ENCODE measurements around the gene CNN2.

The CNN2 gene

GRCh38 chr19:1032264-1032867, 6.0 kb downstream of the CNN2 start:
- DNase-seq = no peak

- no peak for DNase-seq
Measured at GRCh38 chr19:1035998-1036621, 9.7 kb downstream of the CNN2 start.

- no peak for DNase-seq
Measured at GRCh38 chr19:1037621-1038064, 11.2 kb downstream of the CNN2 start.

GRCh38 chr19:1038978-1039645, 12.7 kb downstream of the CNN2 start:
- no peak for DNase-seq

- DNase-seq = peak; percentile 99
Measured at GRCh38 chr19:1039646-1040475, 13.5 kb downstream of the CNN2 start, which contains the start of gene ABCA7. Gene ABCA7 (plus strand): TSS chr19:1040107. CDS start chr19:1041362, 1,255 bp downstream.

- peak; percentile 86 for DNase-seq
Measured at GRCh38 chr19:1040476-1041271, 14.3 kb downstream of the CNN2 start.

- no peak for DNase-seq
Measured at GRCh38 chr19:1041272-1041834, 14.9 kb downstream of the CNN2 start.

GRCh38 chr19:1041835-1042685, 15.7 kb downstream of the CNN2 start:
- DNase-seq = no peak

GRCh38 chr19:1042689-1043511, 16.5 kb downstream of the CNN2 start:
- no peak for DNase-seq

- DNase-seq = no peak
Measured at GRCh38 chr19:1045247-1045603, 18.8 kb downstream of the CNN2 start.

GRCh38 chr19:1046117-1046626, 19.8 kb downstream of the CNN2 start:
- no peak for DNase-seq

GRCh38 chr19:1046836-1047695, 20.7 kb downstream of the CNN2 start:
- no peak for DNase-seq

- DNase-seq = no peak
Measured at GRCh38 chr19:1047696-1048147, 21.3 kb downstream of the CNN2 start.

- no peak for DNase-seq
Measured at GRCh38 chr19:1049106-1049505, 22.7 kb downstream of the CNN2 start.

GRCh38 chr19:1049800-1050199, 23.4 kb downstream of the CNN2 start:
- DNase-seq = no peak

GRCh38 chr19:1050989-1051788, 24.8 kb downstream of the CNN2 start:
- no peak for DNase-seq

GRCh38 chr19:1051791-1052190, 25.4 kb downstream of the CNN2 start:
- no peak for DNase-seq

Data from activated effector memory CD4-positive, alpha-beta T cell treated with Interleukin-2 at 50 U/mL for 16 hours (primary cell).